Panc1 (cell line): Measurements from ENCODE around the gene CACNA1C.

ENCODE experiments used
- POLR2AphosphoS5 ChIP-seq: IDR thresholded peaks from 2 replicates; pipeline ENCODE4 v1.6.1; 2012; ENCODE audit warnings: mild to moderate bottlenecking, low read depth, low read length, moderate library complexity
- SIN3A ChIP-seq: IDR thresholded peaks from 2 replicates; pipeline ENCODE4 v1.6.1; 2012; ENCODE audit warnings: low read depth, mild to moderate bottlenecking, low read length, moderate library complexity, borderline replicate concordance; ENCODE audit not compliant: insufficient read depth
- TCF7L2 ChIP-seq: IDR thresholded peaks from 2 replicates; pipeline ENCODE4 v1.6.1; 2011; ENCODE audit warnings: mild to moderate bottlenecking, low read depth, low read length, inconsistent platforms
- TF ChIP-seq, protein P1 (sequence below): fragments of 450-650 bp; IDR thresholded peaks from 2 replicates; pipeline ENCODE4 v1.5.1; 2017; ENCODE audit warnings: mild to moderate bottlenecking
- TF ChIP-seq, protein P2 (sequence below), 2 experiments: IDR thresholded peaks; 2 replicates each; pipeline ENCODE4 v1.6.1; 2011 to 2012; ENCODE audit warnings: low read depth in 2 of 2, control low read depth in 1 of 2, low read length in 1 of 2, mild to moderate bottlenecking in 1 of 2, moderate library complexity in 1 of 2; ENCODE audit not compliant: insufficient read depth in 1 of 2

DNA sequence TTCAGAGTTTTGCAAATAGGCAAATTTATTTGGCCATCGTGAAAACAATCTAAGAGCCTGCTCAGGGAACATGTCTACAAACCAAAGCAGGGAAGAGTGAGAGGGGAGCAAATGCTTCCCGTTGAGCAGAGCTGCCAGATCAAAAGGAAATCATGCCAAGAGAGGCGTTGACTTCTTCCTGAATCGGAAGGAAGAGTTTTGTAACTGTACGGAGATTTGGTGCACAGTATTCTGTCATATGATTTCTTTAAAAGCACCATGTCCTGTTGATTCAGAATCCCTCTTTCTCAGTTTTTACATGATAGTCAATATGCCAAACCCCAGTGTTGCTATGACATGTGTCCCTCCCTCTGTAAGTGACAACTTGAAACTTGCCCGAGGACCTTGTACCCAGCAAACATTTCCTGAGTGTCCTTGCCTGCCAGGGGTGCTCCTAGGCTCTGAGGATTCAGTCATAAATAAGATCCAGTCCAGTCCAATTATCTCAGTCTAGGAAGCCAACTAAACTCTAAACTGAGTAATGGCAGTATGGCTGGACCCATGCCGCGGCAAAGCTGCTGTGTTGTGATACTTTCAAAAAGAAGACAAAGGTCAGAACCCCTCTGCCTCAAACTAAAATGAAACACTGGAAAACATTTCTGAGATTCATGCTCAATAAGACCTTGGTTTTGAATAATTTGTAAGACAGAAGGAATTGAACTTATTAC, 441.9 kb downstream of the CACNA1C start:
- TF ChIP-seq, protein P1, sequence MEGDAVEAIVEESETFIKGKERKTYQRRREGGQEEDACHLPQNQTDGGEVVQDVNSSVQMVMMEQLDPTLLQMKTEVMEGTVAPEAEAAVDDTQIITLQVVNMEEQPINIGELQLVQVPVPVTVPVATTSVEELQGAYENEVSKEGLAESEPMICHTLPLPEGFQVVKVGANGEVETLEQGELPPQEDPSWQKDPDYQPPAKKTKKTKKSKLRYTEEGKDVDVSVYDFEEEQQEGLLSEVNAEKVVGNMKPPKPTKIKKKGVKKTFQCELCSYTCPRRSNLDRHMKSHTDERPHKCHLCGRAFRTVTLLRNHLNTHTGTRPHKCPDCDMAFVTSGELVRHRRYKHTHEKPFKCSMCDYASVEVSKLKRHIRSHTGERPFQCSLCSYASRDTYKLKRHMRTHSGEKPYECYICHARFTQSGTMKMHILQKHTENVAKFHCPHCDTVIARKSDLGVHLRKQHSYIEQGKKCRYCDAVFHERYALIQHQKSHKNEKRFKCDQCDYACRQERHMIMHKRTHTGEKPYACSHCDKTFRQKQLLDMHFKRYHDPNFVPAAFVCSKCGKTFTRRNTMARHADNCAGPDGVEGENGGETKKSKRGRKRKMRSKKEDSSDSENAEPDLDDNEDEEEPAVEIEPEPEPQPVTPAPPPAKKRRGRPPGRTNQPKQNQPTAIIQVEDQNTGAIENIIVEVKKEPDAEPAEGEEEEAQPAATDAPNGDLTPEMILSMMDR = no peak
- TF ChIP-seq, protein P2, sequence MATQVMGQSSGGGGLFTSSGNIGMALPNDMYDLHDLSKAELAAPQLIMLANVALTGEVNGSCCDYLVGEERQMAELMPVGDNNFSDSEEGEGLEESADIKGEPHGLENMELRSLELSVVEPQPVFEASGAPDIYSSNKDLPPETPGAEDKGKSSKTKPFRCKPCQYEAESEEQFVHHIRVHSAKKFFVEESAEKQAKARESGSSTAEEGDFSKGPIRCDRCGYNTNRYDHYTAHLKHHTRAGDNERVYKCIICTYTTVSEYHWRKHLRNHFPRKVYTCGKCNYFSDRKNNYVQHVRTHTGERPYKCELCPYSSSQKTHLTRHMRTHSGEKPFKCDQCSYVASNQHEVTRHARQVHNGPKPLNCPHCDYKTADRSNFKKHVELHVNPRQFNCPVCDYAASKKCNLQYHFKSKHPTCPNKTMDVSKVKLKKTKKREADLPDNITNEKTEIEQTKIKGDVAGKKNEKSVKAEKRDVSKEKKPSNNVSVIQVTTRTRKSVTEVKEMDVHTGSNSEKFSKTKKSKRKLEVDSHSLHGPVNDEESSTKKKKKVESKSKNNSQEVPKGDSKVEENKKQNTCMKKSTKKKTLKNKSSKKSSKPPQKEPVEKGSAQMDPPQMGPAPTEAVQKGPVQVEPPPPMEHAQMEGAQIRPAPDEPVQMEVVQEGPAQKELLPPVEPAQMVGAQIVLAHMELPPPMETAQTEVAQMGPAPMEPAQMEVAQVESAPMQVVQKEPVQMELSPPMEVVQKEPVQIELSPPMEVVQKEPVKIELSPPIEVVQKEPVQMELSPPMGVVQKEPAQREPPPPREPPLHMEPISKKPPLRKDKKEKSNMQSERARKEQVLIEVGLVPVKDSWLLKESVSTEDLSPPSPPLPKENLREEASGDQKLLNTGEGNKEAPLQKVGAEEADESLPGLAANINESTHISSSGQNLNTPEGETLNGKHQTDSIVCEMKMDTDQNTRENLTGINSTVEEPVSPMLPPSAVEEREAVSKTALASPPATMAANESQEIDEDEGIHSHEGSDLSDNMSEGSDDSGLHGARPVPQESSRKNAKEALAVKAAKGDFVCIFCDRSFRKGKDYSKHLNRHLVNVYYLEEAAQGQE (IDR thresholded peaks at IDR 0.05; ENCODE audit: insufficient read depth in 1 of 2, low read depth in 2 of 2, low read length in 1 of 2) = no peak
- TF ChIP-seq POLR2AphosphoS5 (no peak), SIN3A (no peak), TCF7L2 (no peak)
